Neural cell (in vitro differentiated cells): ENCODE measurements around the gene CCL27. TPM values are rescaled to one million over a fixed set of nuclear protein-coding genes. Genes with fewer than 3 reads are reported as not detected.

Experiments
- H2AFZ ChIP-seq: fragments of 200-600, 300-800 bp; sonication (generic), shearing (Covaris generic); 2 replicates; pipeline ENCODE4 v1.6.0; 2014; ENCODE audit warnings: low read depth, mild to moderate bottlenecking, antibody characterized with exemption, low read length, moderate library complexity
- H3F3A ChIP-seq: fragments of 200-600 bp; shearing (Covaris generic); 2 replicates; pipeline ENCODE4 v1.6.1; 2016; ENCODE audit warnings: mild to moderate bottlenecking, moderate library complexity, mixed read lengths, antibody characterized with exemption, low read length; ENCODE audit not compliant: insufficient read depth, poor library complexity, severe bottlenecking
- H3K27ac ChIP-seq: fragments of 200-600, 300-800 bp; sonication (generic), shearing (Covaris generic); 2 replicates; pipeline ENCODE4 v1.5.1; 2014; ENCODE audit warnings: mild to moderate bottlenecking, low read length, moderate library complexity
- H3K27me3 ChIP-seq: fragments of 300-800, 200-600 bp; sonication (generic), shearing (Covaris generic); 2 replicates; pipeline ENCODE4 v1.6.0; 2014; ENCODE audit warnings: mild to moderate bottlenecking, low read depth, low read length, moderate library complexity; ENCODE audit not compliant: insufficient read depth
- H3K36me3 ChIP-seq: fragments of 300-800, 200-600 bp; sonication (generic), shearing (Covaris generic); 2 replicates; pipeline ENCODE4 v1.5.1; 2014; ENCODE audit warnings: mild to moderate bottlenecking, antibody characterized with exemption, low read length, moderate library complexity; ENCODE audit not compliant: insufficient read depth
- H3K4me2 ChIP-seq: fragments of 300-800, 200-600 bp; sonication (generic), shearing (Covaris generic); 2 replicates; pipeline ENCODE4 v1.6.0; 2014; ENCODE audit warnings: mild to moderate bottlenecking, low read length
- H3K4me3 ChIP-seq: fragments of 300-800, 200-600 bp; sonication (generic), shearing (Covaris generic); 2 replicates; pipeline ENCODE4 v1.5.1; 2014; ENCODE audit warnings: mild to moderate bottlenecking, low read length, moderate library complexity
- H3K79me2 ChIP-seq: fragments of 200-600 bp; shearing (Covaris generic); replicated peaks from 2 replicates; pipeline ENCODE4 v1.6.0; 2014; ENCODE audit warnings: mild to moderate bottlenecking, low read length, moderate library complexity; ENCODE audit not compliant: insufficient read depth
- H3K9ac ChIP-seq: fragments of 300-800, 200-600 bp; sonication (generic), shearing (Covaris generic); 2 replicates; pipeline ENCODE4 v1.6.1; 2016; ENCODE audit warnings: mild to moderate bottlenecking, low read length, mixed read lengths
- H3K9me2 ChIP-seq: fragments of 200-600 bp; shearing (Covaris generic); 2 replicates; pipeline ENCODE4 v1.6.1; 2016; ENCODE audit warnings: mild to moderate bottlenecking, low read length, mixed read lengths; ENCODE audit not compliant: insufficient read depth
- H3K9me3 ChIP-seq: fragments of 200-600, 300-800 bp; sonication (generic), shearing (Covaris generic); 2 replicates; pipeline ENCODE4 v1.6.1; 2016; ENCODE audit warnings: mild to moderate bottlenecking, mixed run types, low read length, moderate library complexity, mixed read lengths
- H4K20me1 ChIP-seq: fragments of 200-600 bp; shearing (Covaris generic); 2 replicates; pipeline ENCODE4 v1.6.1; 2016; ENCODE audit warnings: mild to moderate bottlenecking, mixed run types; ENCODE audit not compliant: insufficient read depth
- CTCF ChIP-seq: fragments of 450-650 bp; IDR thresholded peaks from 2 replicates; pipeline ENCODE4 v1.5.1; 2014; ENCODE audit warnings: antibody characterized with exemption, mild to moderate bottlenecking, moderate library complexity; ENCODE audit not compliant: poor library complexity, severe bottlenecking
- EP300 ChIP-seq: fragments of 450-650 bp; conservative IDR thresholded peaks from 2 replicates; pipeline ENCODE4 v1.6.1; 2014; ENCODE audit warnings: antibody characterized with exemption, mild to moderate bottlenecking, moderate library complexity; ENCODE audit not compliant: poor library complexity, severe bottlenecking
- EZH2 ChIP-seq: fragments of 200-600, 300-800 bp; shearing (Covaris generic), sonication (generic); IDR thresholded peaks from 2 replicates; pipeline ENCODE4 v1.6.1; 2014; ENCODE audit warnings: antibody characterized with exemption, low read length, borderline replicate concordance, mild to moderate bottlenecking; ENCODE audit not compliant: insufficient read depth, poor library complexity, severe bottlenecking
- MXI1 ChIP-seq: fragments of 450-650 bp; conservative IDR thresholded peaks from 2 replicates; pipeline ENCODE4 v1.6.1; 2014; ENCODE audit warnings: antibody characterized with exemption, mild to moderate bottlenecking; ENCODE audit not compliant: poor library complexity, severe bottlenecking
- POLR2AphosphoS5 ChIP-seq: IDR thresholded peaks from 2 replicates; pipeline ENCODE4 v1.6.1; 2012
- RAD21 ChIP-seq: fragments of 450-650 bp; conservative IDR thresholded peaks from 2 replicates; pipeline ENCODE4 v1.6.1; 2014; ENCODE audit warnings: antibody characterized with exemption, mild to moderate bottlenecking, moderate library complexity
- REST ChIP-seq: IDR thresholded peaks from 2 replicates; pipeline ENCODE4 v1.6.1; 2012; ENCODE audit warnings: borderline replicate concordance
- SMC3 ChIP-seq: fragments of 450-650 bp; conservative IDR thresholded peaks from 2 replicates; pipeline ENCODE4 v1.6.1; 2014; ENCODE audit warnings: antibody characterized with exemption, mild to moderate bottlenecking, moderate library complexity; ENCODE audit not compliant: poor library complexity
- TAF1 ChIP-seq: IDR thresholded peaks from 2 replicates; pipeline ENCODE4 v1.6.1; 2012; ENCODE audit warnings: low read depth
- polyA plus RNA-seq: library from polyadenylated mRNA; depleted of rRNA; stranded (reverse); fragments of >200 nt; gene quantifications from 2 replicates; pipeline ENCODE4 v1.2.3, GENCODE V29; 2014

The CCL27 gene
- polyA plus RNA-seq, 1 donor from 2014 or later = 0.82 TPM

- no peaks in the 10 kb centered on the region for H3K9me3 ChIP-seq
- TF ChIP-seq TAF1 = no peak
- TF ChIP-seq POLR2AphosphoS5 = no peak
- no peak for TF ChIP-seq RAD21
- TF ChIP-seq SMC3 = no peak
- TF ChIP-seq EP300 = no peak
- TF ChIP-seq EZH2 = no peak
- TF ChIP-seq CTCF = no peak
- TF ChIP-seq REST = no peak
- no peak for TF ChIP-seq MXI1
These were observed 11.6 kb downstream of the CCL27 start for GRCh38 chr9:34650816-34651215.

GRCh38 chr9:34648673-34649072 lies 13.8 kb downstream of the CCL27 start:
- Histone ChIP-seq H3F3A (no peaks in the 10 kb centered on the region), H3K27ac (no peak overlapping the region), H2AFZ (no peak overlapping the region), H3K4me2 (no peak overlapping the region), H3K27me3 (no peaks in the 10 kb centered on the region), H3K9me3 (no peaks in the 10 kb centered on the region), H4K20me1 (no peaks in the 10 kb centered on the region), H3K36me3 (no peaks in the 10 kb centered on the region), H3K79me2 (no peaks in the 10 kb centered on the region), H3K9me2 (no peaks in the 10 kb centered on the region), H3K4me3 (no peak overlapping the region), H3K9ac (no peak overlapping the region)
- no peak for TF ChIP-seq MXI1
- TF ChIP-seq EP300 = no peak
- TF ChIP-seq CTCF = no peak
- no peak for TF ChIP-seq SMC3
- TF ChIP-seq RAD21 = no peak
- TF ChIP-seq REST = no peak
- no peak for TF ChIP-seq TAF1
- TF ChIP-seq EZH2 = no peak
- TF ChIP-seq POLR2AphosphoS5 = no peak

More at GRCh38 chr9:34650816-34651215, 11.6 kb downstream of the CCL27 start:
- Histone ChIP-seq H3K79me2 (no peaks in the 10 kb centered on the region), H3K9ac (no peak overlapping the region), H3F3A (no peaks in the 10 kb centered on the region), H3K9me2 (no peaks in the 10 kb centered on the region), H3K4me3 (no peak overlapping the region), H3K36me3 (no peaks in the 10 kb centered on the region), H3K27me3 (no peaks in the 10 kb centered on the region), H3K4me2 (no peak overlapping the region), H4K20me1 (no peaks in the 10 kb centered on the region), H2AFZ (no peak overlapping the region), H3K27ac (no peak overlapping the region)
